ENCODE data around the gene MAGI2.

The MAGI2 gene

GRCh38 chr7:78377532-78377931 lies 1075.9 kb downstream of the MAGI2 start:
- H2AFZ ChIP-seq (ENCODE audit: low read depth, low read length, severe bottlenecking): no peak overlapping the region
- no peaks in the 10 kb centered on the region for H3K9me2 ChIP-seq (replicated peaks; ENCODE audit: insufficient read depth, low read length)
- no peaks in the 10 kb centered on the region for H3K9me3 ChIP-seq (ENCODE audit: insufficient read depth, low read length)
- no peak overlapping the region for H3K4me3 ChIP-seq (ENCODE audit: insufficient read depth, low read length, poor library complexity, severe bottlenecking)
- H3K79me2 ChIP-seq (ENCODE audit: insufficient read depth, low read length): no peaks in the 10 kb centered on the region
- no peaks in the 10 kb centered on the region; the same call in 1 of the 2 replicates for H4K20me1 ChIP-seq (ENCODE audit: low read depth, low read length)
- no peaks in the 10 kb centered on the region for H3F3A ChIP-seq (ENCODE audit: insufficient read depth)
- TF ChIP-seq CTCF (IDR thresholded peaks at IDR 0.05; ENCODE audit: insufficient read depth, low read length, poor library complexity, severe bottlenecking): no peak
- no peak overlapping the region for H3K9ac ChIP-seq (ENCODE audit: low read length)
- no peak overlapping the region for H3K4me2 ChIP-seq (ENCODE audit: low read depth, low read length, poor library complexity, severe bottlenecking)
- no peaks in the 10 kb centered on the region; the same call in 1 of the 2 replicates for H3K27me3 ChIP-seq (ENCODE audit: low read length)
- H3K27ac ChIP-seq (ENCODE audit: low read depth, low read length): no peak overlapping the region
- H3K36me3 ChIP-seq (ENCODE audit: low read length): no peaks in the 10 kb centered on the region

GRCh38 chr7:78370936-78371335 lies 1082.5 kb downstream of the MAGI2 start:
- Histone ChIP-seq H3K79me2 (ENCODE audit: insufficient read depth, low read length) (no peaks in the 10 kb centered on the region), H4K20me1 (ENCODE audit: low read depth, low read length) (no peaks in the 10 kb centered on the region), H3K36me3 (ENCODE audit: low read length) (no peaks in the 10 kb centered on the region), H3K27ac (ENCODE audit: low read depth, low read length) (no peak overlapping the region), H3F3A (ENCODE audit: insufficient read depth) (no peaks in the 10 kb centered on the region), H3K9me2 (replicated peaks; ENCODE audit: insufficient read depth, low read length) (no peaks in the 10 kb centered on the region), H3K27me3 (ENCODE audit: low read length) (no peaks in the 10 kb centered on the region), H3K4me2 (ENCODE audit: low read depth, low read length, poor library complexity, severe bottlenecking) (no peak overlapping the region), H3K9ac (ENCODE audit: low read length) (no peak overlapping the region), H3K9me3 (ENCODE audit: insufficient read depth, low read length) (no peaks in the 10 kb centered on the region), H2AFZ (ENCODE audit: low read depth, low read length, severe bottlenecking) (no peak overlapping the region), H3K4me3 (ENCODE audit: insufficient read depth, low read length, poor library complexity, severe bottlenecking) (no peak overlapping the region)
- TF ChIP-seq EZH2phosphoT487 (conservative IDR thresholded peaks at IDR 0.05; ENCODE audit: low read length) (no peak), CTCF (IDR thresholded peaks at IDR 0.05; ENCODE audit: insufficient read depth, low read length, poor library complexity, severe bottlenecking) (no peak)

- no peak overlapping the region for H3K4me3 ChIP-seq (ENCODE audit: insufficient read depth, low read length, poor library complexity, severe bottlenecking)
- H3K4me2 ChIP-seq (ENCODE audit: low read depth, low read length, poor library complexity, severe bottlenecking): no peak overlapping the region
- H2AFZ ChIP-seq (ENCODE audit: low read depth, low read length, severe bottlenecking): no peak overlapping the region
- no peaks in the 10 kb centered on the region for H3F3A ChIP-seq (ENCODE audit: insufficient read depth)
- H3K79me2 ChIP-seq (ENCODE audit: insufficient read depth, low read length): no peaks in the 10 kb centered on the region
- H3K27ac ChIP-seq (ENCODE audit: low read depth, low read length): no peak overlapping the region
- no peaks in the 10 kb centered on the region for H4K20me1 ChIP-seq (ENCODE audit: low read depth, low read length)
- no peak overlapping the region for H3K9ac ChIP-seq (ENCODE audit: low read length)
- H3K9me3 ChIP-seq (ENCODE audit: insufficient read depth, low read length): no peaks in the 10 kb centered on the region
- TF ChIP-seq EZH2phosphoT487 (conservative IDR thresholded peaks at IDR 0.05; ENCODE audit: low read length): no peak
- TF ChIP-seq CTCF (IDR thresholded peaks at IDR 0.05; ENCODE audit: insufficient read depth, low read length, poor library complexity, severe bottlenecking): no peak
- no peaks in the 10 kb centered on the region for H3K36me3 ChIP-seq (ENCODE audit: low read length)
- H3K27me3 ChIP-seq (ENCODE audit: low read length): no peaks in the 10 kb centered on the region
- H3K9me2 ChIP-seq (replicated peaks; ENCODE audit: insufficient read depth, low read length): no peaks in the 10 kb centered on the region
These were observed 1084.7 kb downstream of the MAGI2 start for GRCh38 chr7:78368771-78369170.
